IMR-90 (cell line): ENCODE data around the gene LRRC10B. TPM values are rescaled to one million over a fixed set of nuclear protein-coding genes. Genes with fewer than 3 reads are reported as not detected.

Experiments
- ATAC-seq: fragments of 200-7000 bp; cut with Tn5 transposase; 2 replicates; pipeline ENCODE4 v1.9.1; 2020; ENCODE audit warnings: low read depth, mild to moderate bottlenecking, moderate library complexity
- BruUV-seq: library from RNA; stranded (reverse); fragments of 400-500 nt; replicated peaks from 2 replicates; lab custom pipeline; 2021; lab: Mats Ljungman, UMichigan
- CTCF ChIA-PET: fragments of 300-600 bp; formaldehyde crosslinking; extraction: SDS; loops from one replicate; lab custom pipeline; 2021; ENCODE audit warnings: antibody characterized with exemption; lab: Yijun Ruan, JAX
- POLR2A ChIA-PET: fragments of 300-600 bp; sonication (Branson Sonifier 250); formaldehyde crosslinking; loops from one replicate; lab custom pipeline; 2022; ENCODE audit warnings: antibody characterized with exemption; ENCODE audit not compliant: unreplicated experiment; lab: Charles Lee
- DNase-seq: peaks from one replicate; pipeline ENCODE4 v3.0.0; 2013
- H2AFZ ChIP-seq: replicated peaks from 2 replicates; pipeline ENCODE3; 2013; ENCODE audit warnings: low read length, mild to moderate bottlenecking; ENCODE audit not compliant: poor library complexity
- H2AK5ac ChIP-seq: 2 replicates; pipeline ENCODE4 v1.6.1; 2013; ENCODE audit warnings: low read depth, low read length, inconsistent platforms
- H2AK9ac ChIP-seq: replicated peaks from 2 replicates; pipeline ENCODE3; 2013; ENCODE audit warnings: mild to moderate bottlenecking, low read depth, low read length, moderate library complexity; ENCODE audit not compliant: poor library complexity
- H2BK120ac ChIP-seq: 2 replicates; pipeline ENCODE4 v1.6.1; 2013; ENCODE audit warnings: low read depth, low read length, inconsistent platforms
- H2BK15ac ChIP-seq: 3 replicates; pipeline ENCODE4 v1.6.1; 2013; ENCODE audit warnings: low read depth, low read length, inconsistent platforms
- H2BK20ac ChIP-seq: 2 replicates; pipeline ENCODE4 v1.6.1; 2013; ENCODE audit warnings: low read depth, mild to moderate bottlenecking, inconsistent platforms, low read length, moderate library complexity
- H2BK5ac ChIP-seq: 2 replicates; pipeline ENCODE4 v1.6.1; 2013; ENCODE audit warnings: mild to moderate bottlenecking, low read depth, low read length, inconsistent platforms; ENCODE audit not compliant: poor library complexity, severe bottlenecking
- H3K14ac ChIP-seq: replicated peaks from 2 replicates; pipeline ENCODE4 v1.6.1; 2013; ENCODE audit warnings: low read depth, low read length, inconsistent platforms
- H3K18ac ChIP-seq: 2 replicates; pipeline ENCODE4 v1.6.1; 2013; ENCODE audit warnings: low read depth, low read length, control low read depth
- H3K23ac ChIP-seq: 2 replicates; pipeline ENCODE4 v1.6.1; 2013; ENCODE audit warnings: low read depth, low read length, inconsistent platforms
- H3K27ac ChIP-seq: 2 replicates; pipeline ENCODE4 v1.5.1; 2013; ENCODE audit warnings: mild to moderate bottlenecking, control low read depth, low read length; ENCODE audit not compliant: insufficient read depth
- H3K27me3 ChIP-seq: 2 replicates; pipeline ENCODE4 v1.6.1; 2013; ENCODE audit warnings: low read length; ENCODE audit not compliant: control insufficient read depth, insufficient read depth
- H3K36me3 ChIP-seq: 2 replicates; pipeline ENCODE4 v1.6.1; 2013; ENCODE audit warnings: low read length, mixed read lengths; ENCODE audit not compliant: control insufficient read depth, insufficient read depth
- H3K4ac ChIP-seq: 2 replicates; pipeline ENCODE4 v1.6.1; 2013; ENCODE audit warnings: low read depth, low read length, inconsistent platforms
- H3K4me1 ChIP-seq: 2 replicates; pipeline ENCODE4 v1.6.1; 2013; ENCODE audit warnings: low read length, mixed read lengths; ENCODE audit not compliant: control insufficient read depth, insufficient read depth
- H3K4me2 ChIP-seq: 2 replicates; pipeline ENCODE4 v1.6.1; 2013; ENCODE audit warnings: low read depth, mild to moderate bottlenecking, control low read depth, low read length, moderate library complexity
- H3K4me3 ChIP-seq: 2 replicates; pipeline ENCODE4 v1.5.1; 2013; ENCODE audit warnings: low read depth, mild to moderate bottlenecking, control low read depth, low read length, moderate library complexity; ENCODE audit not compliant: insufficient read depth
- H3K56ac ChIP-seq: 2 replicates; pipeline ENCODE4 v1.6.1; 2013; ENCODE audit warnings: low read length, inconsistent platforms; ENCODE audit not compliant: insufficient read depth; ENCODE audit errors: extremely low read depth
- H3K79me1 ChIP-seq, 2 experiments: 2 replicates each; pipeline ENCODE4 v1.6.1; 2013; ENCODE audit warnings: low read length in 2 of 2, inconsistent platforms in 1 of 2, low read depth in 1 of 2
- H3K9ac ChIP-seq: 2 replicates; pipeline ENCODE4 v1.6.1; 2013; ENCODE audit warnings: low read depth, low read length, control low read depth
- H3K9me1 ChIP-seq: 2 replicates; pipeline ENCODE4 v1.6.1; 2013; ENCODE audit warnings: low read length, inconsistent platforms; ENCODE audit not compliant: insufficient read depth
- H3K9me3 ChIP-seq: 2 replicates; pipeline ENCODE4 v1.6.1; 2013; ENCODE audit warnings: low read length; ENCODE audit not compliant: control insufficient read depth, insufficient read depth
- H4K20me1 ChIP-seq: 2 replicates; pipeline ENCODE4 v1.6.1; 2013; ENCODE audit warnings: low read length, inconsistent platforms; ENCODE audit not compliant: insufficient read depth
- H4K5ac ChIP-seq: 2 replicates; pipeline ENCODE4 v1.6.1; 2013; ENCODE audit warnings: mild to moderate bottlenecking, low read depth, low read length, control low read depth
- H4K8ac ChIP-seq, 2 experiments: 2 replicates each; pipeline ENCODE4 v1.6.1; 2013; ENCODE audit warnings: low read depth in 2 of 2, low read length in 2 of 2, control low read depth in 1 of 2, inconsistent platforms in 1 of 2
- H4K91ac ChIP-seq: 2 replicates; pipeline ENCODE4 v1.6.1; 2013; ENCODE audit warnings: low read depth, low read length, inconsistent platforms; ENCODE audit not compliant: insufficient read depth
- BHLHE40 ChIP-seq: fragments of 150-350 bp; IDR thresholded peaks from 2 replicates; pipeline ENCODE4 v1.6.1; 2016; ENCODE audit warnings: mild to moderate bottlenecking, low read depth, low read length
- CEBPB ChIP-seq: IDR thresholded peaks from 2 replicates; pipeline ENCODE4 v1.6.1; 2012; ENCODE audit warnings: low read depth, low read length, improper control_type of control experiment
- CHD1 ChIP-seq: IDR thresholded peaks from 2 replicates; pipeline ENCODE4 v1.6.1; 2012; ENCODE audit warnings: low read depth, low read length, improper control_type of control experiment
- ELK1 ChIP-seq: fragments of 150-350 bp; IDR thresholded peaks from 2 replicates; pipeline ENCODE4 v1.6.1; 2016; ENCODE audit warnings: low read depth, mild to moderate bottlenecking, low read length, moderate library complexity, borderline replicate concordance
- FOS ChIP-seq: fragments of 150-350 bp; IDR thresholded peaks from 2 replicates; pipeline ENCODE4 v1.6.1; 2016; ENCODE audit warnings: low read depth, low read length
- MAFK ChIP-seq: IDR thresholded peaks from 2 replicates; pipeline ENCODE4 v1.6.1; 2012; ENCODE audit warnings: low read depth, low read length, improper control_type of control experiment
- MAZ ChIP-seq: IDR thresholded peaks from 2 replicates; pipeline ENCODE4 v1.6.1; 2012; ENCODE audit warnings: low read depth, mild to moderate bottlenecking, low read length, improper control_type of control experiment, moderate library complexity, borderline replicate concordance
- MXI1 ChIP-seq: IDR thresholded peaks from 2 replicates; pipeline ENCODE4 v1.6.1; 2012; ENCODE audit warnings: low read depth, mild to moderate bottlenecking, low read length, moderate library complexity, borderline replicate concordance
- NFE2L2 ChIP-seq: fragments of 150-350 bp; IDR thresholded peaks from 2 replicates; pipeline ENCODE4 v1.6.1; 2016; ENCODE audit warnings: low read depth, mild to moderate bottlenecking, low read length
- POLR2A ChIP-seq: IDR thresholded peaks from 2 replicates; pipeline ENCODE4 v1.6.1; 2012; ENCODE audit warnings: mild to moderate bottlenecking, low read depth, low read length
- RAD21 ChIP-seq: IDR thresholded peaks from 2 replicates; pipeline ENCODE4 v1.6.1; 2012; ENCODE audit warnings: low read length, improper control_type of control experiment
- RCOR1 ChIP-seq: IDR thresholded peaks from 2 replicates; pipeline ENCODE4 v1.6.1; 2012; ENCODE audit warnings: mild to moderate bottlenecking, low read length, improper control_type of control experiment; ENCODE audit not compliant: insufficient replicate concordance
- RFX5 ChIP-seq: IDR thresholded peaks from 2 replicates; pipeline ENCODE4 v1.8.0; 2012; ENCODE audit warnings: low read depth, mild to moderate bottlenecking, low read length, moderate library complexity
- SMC3 ChIP-seq: fragments of 150-350 bp; IDR thresholded peaks from 2 replicates; pipeline ENCODE4 v1.6.1; 2016; ENCODE audit warnings: low read depth, mild to moderate bottlenecking, antibody characterized with exemption, low read length, moderate library complexity
- WGBS, 2 experiments: methylation state at CpG; one replicate each; pipeline versions ENCODE4 v1.1.5 to v1.1.7; 2013; ENCODE audit warnings: missing lambda C conversion rate in 2 of 2; ENCODE audit not compliant: insufficient read length in 1 of 2; ENCODE audit errors: extremely low coverage in 2 of 2; 5-methylcytosine and 5-hydroxymethylcytosine counted together
- dilution Hi-C: fragments of 300-500 bp; cut with HindIII; formaldehyde crosslinking; loops from one replicate; pipeline ENCODE4 v1.14.3; 2018; ENCODE audit warnings: low sequenced_read_pairs; ENCODE audit not compliant: unreplicated experiment
- in situ Hi-C: fragments of 300-500 bp; cut with MboI; formaldehyde crosslinking; loops from 3 replicates; pipeline ENCODE4 v1.14.3; 2019; ENCODE audit warnings: low sequenced_read_pairs, inconsistent platforms, mixed read lengths
- intact Hi-C: fragments of 100-400 bp; cut with micrococcal nuclease; formaldehyde crosslinking; loops from 2 replicates; pipeline ENCODE4 v1.10.0; 2022
- polyA plus RNA-seq, 3 experiments: library from polyadenylated mRNA; depleted of rRNA; stranded (reverse); fragments of >200 nt; gene quantifications; 2 replicates each; pipeline ENCODE4 v1.2.3, GENCODE V29; 2012; ENCODE audit warnings: low replicate concordance in 1 of 3
- total RNA-seq: library from RNA; depleted of rRNA; stranded (reverse); fragments of >200 nt; gene quantifications from 2 replicates; pipeline ENCODE4 v1.2.3, GENCODE V29; 2012
- TF ChIP-seq, protein P1 (sequence below): fragments of 150-350 bp; IDR thresholded peaks from 2 replicates; pipeline ENCODE4 v1.6.1; 2017; ENCODE audit warnings: mild to moderate bottlenecking, antibody characterized with exemption, low read length, low read depth
- TF ChIP-seq, protein P2 (sequence below): conservative IDR thresholded peaks from 2 replicates; pipeline ENCODE4 v1.5.1; 2012; ENCODE audit warnings: mild to moderate bottlenecking, low read depth, low read length, improper control_type of control experiment

LRRC10B gene
- total and polyA plus RNA-seq, 2 of the 4 experiments (the other 2 are of a cell fraction): not detected

DNA sequence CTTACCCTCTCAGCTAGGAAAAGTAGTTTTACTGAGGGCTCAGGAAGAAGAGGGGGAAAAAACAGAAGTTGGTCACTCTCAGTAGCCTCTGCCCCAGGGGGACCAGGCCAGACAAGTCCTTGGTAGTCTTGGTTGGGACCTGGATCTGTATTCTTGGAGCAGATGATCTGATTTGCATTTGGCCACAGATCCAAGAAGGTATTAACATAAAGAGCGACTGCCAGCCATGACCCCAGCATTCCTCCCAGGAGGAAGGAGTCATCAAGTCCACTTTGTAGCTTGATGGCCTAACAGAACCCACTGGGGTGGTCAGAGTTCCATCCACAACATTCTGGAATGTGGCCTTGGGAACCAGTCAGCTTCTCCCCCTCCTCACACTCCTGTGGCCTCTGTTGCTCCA is 6.0 kb upstream of the LRRC10B start:
- Histone ChIP-seq H3K36me3 (no peaks in the 10 kb centered on the region), H2AFZ (no peak overlapping the region), H2AK5ac (no peak overlapping the region), H4K8ac (no peak overlapping the region), H3K27me3 (peaks cover 54% of the 10 kb centered on the region), H3K9me1 (no peaks in the 10 kb centered on the region), H3K4me1 (no peaks in the 10 kb centered on the region), H3K4me3 (no peak overlapping the region), H3K4ac (no peak overlapping the region), H2AK9ac (no peak overlapping the region), H3K4me2 (no peak overlapping the region), H2BK120ac (no peak overlapping the region), H3K18ac (no peak overlapping the region), H4K20me1 (no peaks in the 10 kb centered on the region), H3K56ac (no peak overlapping the region), H3K27ac (no peak overlapping the region), H4K5ac (no peak overlapping the region), H3K23ac (no peak overlapping the region), H3K14ac (no peak overlapping the region), H2BK15ac (no peak overlapping the region), H2BK5ac (no peak overlapping the region), H4K91ac (no peak overlapping the region), H3K79me1 (no peaks in the 10 kb centered on the region), H3K9me3 (no peaks in the 10 kb centered on the region), H3K9ac (no peak overlapping the region), H2BK20ac (no peak overlapping the region)
- POLR2A ChIA-PET: no interaction called here
- no TSS peak for BruUV-seq
- TF ChIP-seq BHLHE40 (no peak), CEBPB (no peak), POLR2A (no peak), MAFK (no peak), ELK1 (no peak), SMC3 (no peak), RAD21 (no peak), RCOR1 (no peak), MAZ (no peak), MXI1 (no peak), FOS (no peak), CHD1 (no peak), NFE2L2 (no peak), RFX5 (no peak)
- TF ChIP-seq, protein P1, sequence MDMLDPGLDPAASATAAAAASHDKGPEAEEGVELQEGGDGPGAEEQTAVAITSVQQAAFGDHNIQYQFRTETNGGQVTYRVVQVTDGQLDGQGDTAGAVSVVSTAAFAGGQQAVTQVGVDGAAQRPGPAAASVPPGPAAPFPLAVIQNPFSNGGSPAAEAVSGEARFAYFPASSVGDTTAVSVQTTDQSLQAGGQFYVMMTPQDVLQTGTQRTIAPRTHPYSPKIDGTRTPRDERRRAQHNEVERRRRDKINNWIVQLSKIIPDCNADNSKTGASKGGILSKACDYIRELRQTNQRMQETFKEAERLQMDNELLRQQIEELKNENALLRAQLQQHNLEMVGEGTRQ: no peak
- TF ChIP-seq, protein P2, sequence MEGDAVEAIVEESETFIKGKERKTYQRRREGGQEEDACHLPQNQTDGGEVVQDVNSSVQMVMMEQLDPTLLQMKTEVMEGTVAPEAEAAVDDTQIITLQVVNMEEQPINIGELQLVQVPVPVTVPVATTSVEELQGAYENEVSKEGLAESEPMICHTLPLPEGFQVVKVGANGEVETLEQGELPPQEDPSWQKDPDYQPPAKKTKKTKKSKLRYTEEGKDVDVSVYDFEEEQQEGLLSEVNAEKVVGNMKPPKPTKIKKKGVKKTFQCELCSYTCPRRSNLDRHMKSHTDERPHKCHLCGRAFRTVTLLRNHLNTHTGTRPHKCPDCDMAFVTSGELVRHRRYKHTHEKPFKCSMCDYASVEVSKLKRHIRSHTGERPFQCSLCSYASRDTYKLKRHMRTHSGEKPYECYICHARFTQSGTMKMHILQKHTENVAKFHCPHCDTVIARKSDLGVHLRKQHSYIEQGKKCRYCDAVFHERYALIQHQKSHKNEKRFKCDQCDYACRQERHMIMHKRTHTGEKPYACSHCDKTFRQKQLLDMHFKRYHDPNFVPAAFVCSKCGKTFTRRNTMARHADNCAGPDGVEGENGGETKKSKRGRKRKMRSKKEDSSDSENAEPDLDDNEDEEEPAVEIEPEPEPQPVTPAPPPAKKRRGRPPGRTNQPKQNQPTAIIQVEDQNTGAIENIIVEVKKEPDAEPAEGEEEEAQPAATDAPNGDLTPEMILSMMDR: no peak
- no peak for ATAC-seq
- CTCF ChIA-PET: interaction anchor here (1.2 kb wide), 1 partner anchor 12 kb away, joined by 3 read pairs; no protein-coding TSS in a partner anchor
- no CpG with 5 or more reads among the region's 1 CpG for whole genome bisulfite sequencing, 2 experiments
- in situ Hi-C loops (no loop called here), dilution Hi-C loops (no loop called here), intact Hi-C loops (no loop called here)
- no peak for DNase-seq
